ENCODE measurements around the gene HPCAL4. TPM values are rescaled to one million over a fixed set of nuclear protein-coding genes. Genes with fewer than 3 reads are reported as not detected.

The HPCAL4 gene
- total RNA-seq, 1 donor from 2014 or later: 0.06 TPM

- no peak for TF ChIP-seq CTCF (conservative IDR thresholded peaks at IDR 0.05; ENCODE audit: low read depth, low read length)
- no peak for DNase-seq (ENCODE audit: low read depth)
- no peak overlapping the region for H3K4me3 ChIP-seq (ENCODE audit: low read depth, low read length)
Observed at GRCh38 chr1:39704757-39705156, 13.5 kb upstream of the HPCAL4 start.

- no peak for DNase-seq (ENCODE audit: low read depth)
- no peak for TF ChIP-seq CTCF (conservative IDR thresholded peaks at IDR 0.05; ENCODE audit: low read depth, low read length)
- H3K4me3 ChIP-seq (ENCODE audit: low read depth, low read length): peak overlapping the region; percentile 10
Observed at GRCh38 chr1:39701049-39701439, 9.8 kb upstream of the HPCAL4 start.

GRCh38 chr1:39700348-39700747 is 9.1 kb upstream of the HPCAL4 start:
- no peak for DNase-seq (ENCODE audit: low read depth)
- no peak overlapping the region for H3K4me3 ChIP-seq (ENCODE audit: low read depth, low read length)
- TF ChIP-seq CTCF (conservative IDR thresholded peaks at IDR 0.05; ENCODE audit: low read depth, low read length): no peak

GRCh38 chr1:39699419-39699818 is 8.2 kb upstream of the HPCAL4 start:
- DNase-seq (ENCODE audit: low read depth): no peak
- H3K4me3 ChIP-seq (ENCODE audit: low read depth, low read length): no peak overlapping the region
- peak; percentile 3 for TF ChIP-seq CTCF (conservative IDR thresholded peaks at IDR 0.05; ENCODE audit: low read depth, low read length)

GRCh38 chr1:39698568-39698967 is 7.3 kb upstream of the HPCAL4 start:
- no peak for DNase-seq (ENCODE audit: low read depth)
- no peak for TF ChIP-seq CTCF (conservative IDR thresholded peaks at IDR 0.05; ENCODE audit: low read depth, low read length)

GRCh38 chr1:39696448-39696847 is 5.2 kb upstream of the HPCAL4 start:
- no peak for DNase-seq (ENCODE audit: low read depth)

More at GRCh38 chr1:39698568-39698967, 7.3 kb upstream of the HPCAL4 start:
- H3K4me3 ChIP-seq (ENCODE audit: low read depth, low read length): no peak overlapping the region

More at GRCh38 chr1:39696448-39696847, 5.2 kb upstream of the HPCAL4 start:
- TF ChIP-seq CTCF (conservative IDR thresholded peaks at IDR 0.05; ENCODE audit: low read depth, low read length): no peak
- H3K4me3 ChIP-seq (ENCODE audit: low read depth, low read length): no peak overlapping the region
